Adipose tissue (tissue), 3 donors: Measurements from ENCODE around the gene GOT1. TPM values are rescaled to one million over a fixed set of nuclear protein-coding genes. Genes with fewer than 3 reads are reported as not detected.

Source experiments
- H3K27ac ChIP-seq: one replicate; pipeline ENCODE4 v1.5.1; 2013; ENCODE audit warnings: low read depth, low read length
- WGBS, 3 donors: extraction: QIAGEN DNeasy Blood & Tissue Kit; methylation state at CpG; one replicate each; pipeline ENCODE4 v1.1.7; 2013; 5-methylcytosine and 5-hydroxymethylcytosine counted together
- polyA plus RNA-seq, 3 donors: library from polyadenylated mRNA; stranded (reverse); fragments of 200-250 nt; gene quantifications; one replicate each; pipeline ENCODE4 v1.2.3, GENCODE V29; 2013
- donor health status: healthy with polysubstance abuse.
- donor health status: Bipolar disorder and iron deficiency.
- donor health status: healthy.

Gene GOT1
- polyA plus RNA-seq, 3 donors: 14.8 to 19.2 (median 17.5) TPM

- no peak overlapping the region for H3K27ac ChIP-seq
- WGBS, 3 donors: 53 to 72% (median 55%) methylated on average over 9 of the region's 9 CpGs
Measured at GRCh38 chr10:99372546-99373271, 57.7 kb downstream of the GOT1 start.

- H3K27ac ChIP-seq: no peak overlapping the region
- WGBS, 3 donors: 31 to 35% (median 32%) methylated on average over 2 of the region's 2 CpGs
Measured at GRCh38 chr10:99370993-99371392, 59.4 kb downstream of the GOT1 start.

GRCh38 chr10:99369551-99369950 is 60.9 kb downstream of the GOT1 start:
- WGBS, 3 donors: 82 to 86% (median 86%) methylated on average over 3 of the region's 3 CpGs

GRCh38 chr10:99369126-99369525 is 61.3 kb downstream of the GOT1 start:
- 84 to 85% (median 85%) methylated on average over 5 of the region's 5 CpGs for WGBS, 3 donors
- H3K27ac ChIP-seq: no peak overlapping the region

More at GRCh38 chr10:99369551-99369950, 60.9 kb downstream of the GOT1 start:
- no peak overlapping the region for H3K27ac ChIP-seq

GRCh38 chr10:99368646-99369045 is 61.8 kb downstream of the GOT1 start:
- 57 to 72% (median 68%) methylated on average over 1 of the region's 1 CpG for WGBS, 3 donors
- no peak overlapping the region for H3K27ac ChIP-seq

- WGBS, 3 donors: 63 to 83% (median 66%) methylated on average over 2 of the region's 2 CpGs
Measured at GRCh38 chr10:99366666-99367065, 63.8 kb downstream of the GOT1 start.

GRCh38 chr10:99365736-99366135 is 64.7 kb downstream of the GOT1 start:
- 44 to 68% (median 49%) methylated on average over 1 of the region's 1 CpG for WGBS, 3 donors
- no peak overlapping the region for H3K27ac ChIP-seq

More at GRCh38 chr10:99366666-99367065, 63.8 kb downstream of the GOT1 start:
- no peak overlapping the region for H3K27ac ChIP-seq

GRCh38 chr10:99365311-99365710 is 65.1 kb downstream of the GOT1 start:
- WGBS, 3 donors: 32 to 52% (median 42%) methylated on average over 1 of the region's 1 CpG
- H3K27ac ChIP-seq: no peak overlapping the region

GRCh38 chr10:99364125-99364524 is 66.3 kb downstream of the GOT1 start:
- H3K27ac ChIP-seq: no peak overlapping the region
- 73 to 80% (median 74%) methylated on average over 4 of the region's 4 CpGs for WGBS, 3 donors

GRCh38 chr10:99360934-99361333 is 69.5 kb downstream of the GOT1 start:
- WGBS, 3 donors: 70 to 76% (median 73%) methylated on average over 5 of the region's 5 CpGs
- H3K27ac ChIP-seq: no peak overlapping the region

GRCh38 chr10:99358101-99358500 is 72.3 kb downstream of the GOT1 start:
- WGBS, 3 donors: 74 to 76% (median 74%) methylated on average over 1 of the region's 1 CpG
- no peak overlapping the region for H3K27ac ChIP-seq

- WGBS, 3 donors: 46 to 57% (median 53%) methylated on average over 3 of the region's 3 CpGs
- H3K27ac ChIP-seq: no peak overlapping the region
Measured at GRCh38 chr10:99357691-99358090, 72.7 kb downstream of the GOT1 start.

- WGBS, 3 donors: 56 to 84% (median 83%) methylated on average over 1 of the region's 1 CpG
Measured at GRCh38 chr10:99353182-99353581, 77.2 kb downstream of the GOT1 start.

GRCh38 chr10:99347672-99348071 is 82.8 kb downstream of the GOT1 start:
- WGBS, 3 donors: 82 to 89% (median 82%) methylated on average over 5 of the region's 5 CpGs
- H3K27ac ChIP-seq: no peak overlapping the region

More at GRCh38 chr10:99353182-99353581, 77.2 kb downstream of the GOT1 start:
- no peak overlapping the region for H3K27ac ChIP-seq

Other genes starting within 250 kb of the GOT1 start
- gene HPSE2, start 194.8 kb downstream of the GOT1 start, polyA plus RNA-seq: 1 to 10 TPM in 2 of 3 donors, under 1 TPM in 1; 0.06 to 2.4 (median 1.0) TPM
- under 1 TPM; under 0.01 to 0.59 (median 0.04) TPM for gene CNNM1, start 101.3 kb downstream of the GOT1 start, polyA plus RNA-seq
- 1 to 10 TPM in 2 of 3 donors, under 1 TPM in 1; 0.90 to 2.3 (median 1.1) TPM for gene NKX2-3, start 102.3 kb upstream of the GOT1 start, polyA plus RNA-seq
- gene SLC25A28, start 189.8 kb upstream of the GOT1 start, polyA plus RNA-seq: 10 to 100 TPM; 34.1 to 74.2 (median 68.6) TPM
- 1 to 10 TPM; 1.0 to 4.5 (median 2.6) TPM for gene ENTPD7, start 228.9 kb upstream of the GOT1 start, polyA plus RNA-seq